Left ventricle myocardium superior (tissue), 1 donor: ENCODE measurements around the gene POP4. TPM values are rescaled to one million over a fixed set of nuclear protein-coding genes. Genes with fewer than 3 reads are reported as not detected.
A peak's percentile ranks its signal among the peaks of the same experiment; 100 is the strongest.

Experiments
- ATAC-seq: fragments of 200-7000 bp; cut with Tn5 transposase; one replicate; pipeline ENCODE4 v1.9.1; 2020; ENCODE audit warnings: mild to moderate bottlenecking, moderate library complexity
- DNase-seq: peaks from one replicate; pipeline ENCODE4 v3.0.0-alpha.2; 2020
- intact Hi-C: fragments of 100-400 bp; cut with micrococcal nuclease; formaldehyde crosslinking; loops from one replicate; pipeline ENCODE4 v1.11.0; 2022
- total RNA-seq: library from RNA; stranded (reverse); fragmentation: NEBNext Ultra II Directional; extraction: Animal tissue kit (Norgen Biotek cat#: 25700); gene quantifications from one replicate; pipeline ENCODE4 v1.2.1, GENCODE V29; 2021
- donor health status: DM: no; HTN: yes; CAD: no; lungs with severe emphysema.

Gene POP4
- total RNA-seq, 1 donor from 2014 or later, result 46.9 TPM

- intact Hi-C loops, result no loop called here
- ATAC-seq (no peak), DNase-seq (no peak)
These were observed 45.7 kb downstream of the POP4 start for GRCh38 chr19:29651622-29652394.

- DNase-seq, result no peak
- intact Hi-C loops, result no loop called here
These were observed 47.3 kb downstream of the POP4 start for GRCh38 chr19:29653398-29653797.

GRCh38 chr19:29655648-29656335 lies 49.7 kb downstream of the POP4 start:
- ATAC-seq, result no peak
- no peak for DNase-seq
- intact Hi-C loops, result no loop called here

More at GRCh38 chr19:29653398-29653797, 47.3 kb downstream of the POP4 start:
- no peak for ATAC-seq

GRCh38 chr19:29658221-29658991 lies 52.3 kb downstream of the POP4 start:
- no peak for DNase-seq
- intact Hi-C loops, result no loop called here
- ATAC-seq, result no peak

- no peak for ATAC-seq
- DNase-seq, result no peak
- intact Hi-C loops, result no loop called here
These were observed 54.8 kb downstream of the POP4 start for GRCh38 chr19:29660835-29661234.

- intact Hi-C loops, result no loop called here
- DNase-seq (no peak), ATAC-seq (peak; percentile 4)
These were observed 56.2 kb downstream of the POP4 start for GRCh38 chr19:29662278-29662603.

GRCh38 chr19:29662604-29663404 lies 56.7 kb downstream of the POP4 start:
- intact Hi-C loops, result no loop called here
- DNase-seq (peak; percentile 75), ATAC-seq (peak; percentile 35)

GRCh38 chr19:29663861-29664752 lies 58.0 kb downstream of the POP4 start:
- no peak for DNase-seq
- no peak for ATAC-seq
- intact Hi-C loops, result no loop called here

- DNase-seq (no peak), ATAC-seq (no peak)
- intact Hi-C loops, result no loop called here
These were observed 58.7 kb downstream of the POP4 start for GRCh38 chr19:29664753-29665214.

GRCh38 chr19:29665215-29665825 lies 59.2 kb downstream of the POP4 start, which contains the start of gene PLEKHF1:
PLEKHF1 (plus strand) TSS chr19:29665461; CDS start chr19:29673840, 8,379 bp downstream.
- DNase-seq, result peak; percentile 98
- intact Hi-C loops, result no loop called here
- peak; percentile 84 for ATAC-seq

- ATAC-seq, result peak; percentile 65
- peak; percentile 85 for DNase-seq
- intact Hi-C loops, result no loop called here
These were observed 59.9 kb downstream of the POP4 start for GRCh38 chr19:29665826-29666577.

Other genes starting within 250 kb of the POP4 start
- gene VSTM2B, start 80.3 kb upstream of the POP4 start, total RNA-seq, result not detected
- 44.7 TPM for gene PLEKHF1, start 59.2 kb downstream of the POP4 start, total RNA-seq
- 57.0 TPM for gene C19orf12, start 109.0 kb downstream of the POP4 start, total RNA-seq
- gene CCNE1, start 205.7 kb downstream of the POP4 start, total RNA-seq, result 3.3 TPM